Sigmoid colon (tissue), 7 donors: ENCODE data around the gene TMEM170B. TPM values are rescaled to one million over a fixed set of nuclear protein-coding genes. Genes with fewer than 3 reads are reported as not detected.

Source experiments
- DNase-seq: peaks from one replicate; pipeline ENCODE4 v3.0.0-alpha.2; 2019
- H3K27ac ChIP-seq, 4 donors: fragments of 200-600 bp; sonication (generic); one replicate each; pipeline ENCODE4 v1.5.1; 2016 to 2019; ENCODE audit warnings: mild to moderate bottlenecking in 1 of 4
- H3K27me3 ChIP-seq, 3 donors: fragments of 200-600 bp; sonication (generic); one replicate each; pipeline ENCODE4 v1.5.1; 2019; ENCODE audit warnings: mild to moderate bottlenecking in 1 of 3
- H3K36me3 ChIP-seq, 4 donors: fragments of 200-600 bp; sonication (generic); one replicate each; pipeline ENCODE4 v1.5.1; 2016 to 2019
- H3K4me1 ChIP-seq, 4 donors: fragments of 200-600 bp; sonication (generic); one replicate each; pipeline ENCODE4 v1.5.1; 2017 to 2019
- H3K4me3 ChIP-seq, 4 donors: fragments of 200-600 bp; sonication (generic); one replicate each; pipeline ENCODE4 v1.5.1; 2017 to 2019; ENCODE audit warnings: mild to moderate bottlenecking in 2 of 4, moderate library complexity in 1 of 4
- H3K9me3 ChIP-seq, 4 donors: fragments of 200-600 bp in 3 of 4; sonication (generic) in 3 of 4; one replicate each; pipeline versions ENCODE4 v1.5.1 to v1.6.1; 2013 to 2019
- CTCF ChIP-seq, 4 experiments: fragments of 450-650 bp in 3 of 4; fragments of 200-600 bp in 1 of 4; IDR thresholded peaks; one replicate each; pipeline ENCODE4 v1.5.1; 2016 to 2019; ENCODE audit warnings: antibody characterized with exemption in 4 of 4, mild to moderate bottlenecking in 3 of 4, moderate library complexity in 2 of 4
- EP300 ChIP-seq, 4 donors: sonication (generic); formaldehyde crosslinking; IDR thresholded peaks; one replicate each; pipeline ENCODE4 v1.6.1; 2017; ENCODE audit warnings: antibody characterized with exemption in 4 of 4
- POLR2A ChIP-seq, 2 donors: fragments of 450-650 bp; IDR thresholded peaks; one replicate each; pipeline ENCODE4 v1.6.1; 2016; ENCODE audit warnings: antibody characterized with exemption in 2 of 2, mild to moderate bottlenecking in 2 of 2, moderate library complexity in 2 of 2
- POLR2AphosphoS5 ChIP-seq, 4 donors: sonication (generic); formaldehyde crosslinking; IDR thresholded peaks; one replicate each; pipeline ENCODE4 v1.6.1; 2017; ENCODE audit warnings: antibody characterized with exemption in 4 of 4
- WGBS, 2 donors: extraction: QIAGEN DNeasy Blood & Tissue Kit; methylation state at CpG; one replicate each; pipeline ENCODE4 v1.1.7; 2013; 5-methylcytosine and 5-hydroxymethylcytosine counted together
- intact Hi-C: fragments of 100-400 bp; cut with DNase I; formaldehyde crosslinking; loops from one replicate; pipeline ENCODE4 v1.15.1; 2023
- polyA plus RNA-seq, 3 donors: library from polyadenylated mRNA; stranded (reverse); fragments of 200-250 nt; gene quantifications; one replicate each; pipeline ENCODE4 v1.2.3, GENCODE V29; 2013
- total RNA-seq, 4 donors: library from RNA; depleted of rRNA; stranded (reverse); fragments of >200 nt; gene quantifications; one replicate each; pipeline ENCODE4 v1.1.0, GENCODE V29; 2016
- donor health status: healthy with polysubstance abuse.
- donor health status: Bipolar disorder and iron deficiency.
- donor health status: healthy.

TMEM170B gene
- total and polyA plus RNA-seq, 7 donors: 0.92 to 11.0 (median 8.7) TPM

- TF ChIP-seq POLR2A (IDR thresholded peaks at IDR 0.05) (no peak), POLR2AphosphoS5 (IDR thresholded peaks at IDR 0.05) (no peak)
- WGBS, 2 donors: 92 to 94% methylated on average over 9 of the region's 9 CpGs
- intact Hi-C loops: loop anchor here (5.0 to 10.0 kb wide), 3 partner anchors 78 to 405 kb away; partner anchors contain the start of gene SMIM13
Observed at GRCh38 chr6:11497107-11497506, 40.4 kb upstream of the TMEM170B start.

GRCh38 chr6:11497881-11498280 is 39.7 kb upstream of the TMEM170B start:
- TF ChIP-seq POLR2AphosphoS5 (IDR thresholded peaks at IDR 0.05) (no peak), CTCF (IDR thresholded peaks at IDR 0.05) (no peak), POLR2A (IDR thresholded peaks at IDR 0.05) (no peak), EP300 (IDR thresholded peaks at IDR 0.05) (no peak)
- Histone ChIP-seq H3K27ac (no peak overlapping the region), H3K4me1 (peaks cover 0 to 12% (median 5%) of the 10 kb centered on the region in 4 donors), H3K27me3 (no peaks in the 10 kb centered on the region), H3K4me3 (no peak overlapping the region), H3K9me3 (no peaks in the 10 kb centered on the region), H3K36me3 (no peaks in the 10 kb centered on the region)
- intact Hi-C loops: loop anchor here (5.0 to 10.0 kb wide), 3 partner anchors 77 to 406 kb away; partner anchors contain the start of gene SMIM13
- 78 to 90% methylated on average over 1 of the region's 1 CpG for WGBS, 2 donors
- DNase-seq: no peak

More at GRCh38 chr6:11497107-11497506, 40.4 kb upstream of the TMEM170B start:
- Histone ChIP-seq H3K27me3 (no peaks in the 10 kb centered on the region), H3K4me1 (peaks cover 0 to 12% (median 5%) of the 10 kb centered on the region in 4 donors), H3K36me3 (no peaks in the 10 kb centered on the region), H3K27ac (no peak overlapping the region), H3K4me3 (no peak overlapping the region), H3K9me3 (no peaks in the 10 kb centered on the region)
- no peak for DNase-seq

- no peak overlapping the region for H3K27ac ChIP-seq
- no peak overlapping the region for H3K4me3 ChIP-seq
- no peaks in the 10 kb centered on the region for H3K36me3 ChIP-seq
- intact Hi-C loops: no loop called here
- H3K4me1 ChIP-seq: peaks cover 0 to 12% (median 5%) of the 10 kb centered on the region in 4 donors
- no peaks in the 10 kb centered on the region for H3K9me3 ChIP-seq
- TF ChIP-seq EP300 (IDR thresholded peaks at IDR 0.05) (no peak), POLR2A (IDR thresholded peaks at IDR 0.05) (no peak), POLR2AphosphoS5 (IDR thresholded peaks at IDR 0.05) (no peak), CTCF (IDR thresholded peaks at IDR 0.05) (no peak)
- 94 to 97% methylated on average over 2 of the region's 2 CpGs for WGBS, 2 donors
- no peak for DNase-seq
- H3K27me3 ChIP-seq: no peaks in the 10 kb centered on the region
Observed at GRCh38 chr6:11500008-11500407, 37.5 kb upstream of the TMEM170B start.

GRCh38 chr6:11509471-11509870 is 28.1 kb upstream of the TMEM170B start:
- intact Hi-C loops: no loop called here
- 94 to 95% methylated on average over 3 of the region's 3 CpGs for WGBS, 2 donors

GRCh38 chr6:11514672-11515071 is 22.9 kb upstream of the TMEM170B start:
- 68 to 81% methylated on average over 3 of the region's 3 CpGs for WGBS, 2 donors

More at GRCh38 chr6:11509471-11509870, 28.1 kb upstream of the TMEM170B start:
- DNase-seq: no peak
- Histone ChIP-seq H3K4me3 (no peak overlapping the region), H3K27me3 (no peaks in the 10 kb centered on the region), H3K4me1 (no peaks in the 10 kb centered on the region), H3K9me3 (peaks cover 0 to 2% (median 0%) of the 10 kb centered on the region in 4 donors), H3K36me3 (no peaks in the 10 kb centered on the region), H3K27ac (no peak overlapping the region)
- TF ChIP-seq POLR2AphosphoS5 (IDR thresholded peaks at IDR 0.05) (no peak), EP300 (IDR thresholded peaks at IDR 0.05) (no peak), CTCF (IDR thresholded peaks at IDR 0.05) (no peak), POLR2A (IDR thresholded peaks at IDR 0.05) (no peak)

More at GRCh38 chr6:11514672-11515071, 22.9 kb upstream of the TMEM170B start:
- Histone ChIP-seq H3K27ac (no peak overlapping the region), H3K27me3 (no peaks in the 10 kb centered on the region), H3K4me3 (no peak overlapping the region), H3K9me3 (peaks cover 0 to 4% (median 2%) of the 10 kb centered on the region in 4 donors), H3K4me1 (no peaks in the 10 kb centered on the region), H3K36me3 (no peaks in the 10 kb centered on the region)
- TF ChIP-seq EP300 (IDR thresholded peaks at IDR 0.05) (no peak), POLR2AphosphoS5 (IDR thresholded peaks at IDR 0.05) (no peak), POLR2A (IDR thresholded peaks at IDR 0.05) (no peak), CTCF (IDR thresholded peaks at IDR 0.05) (no peak)
- no peak for DNase-seq
- intact Hi-C loops: no loop called here
